C4-2B (cell line): Measurements from ENCODE around the gene IRGC.

Experiments
- CTCF ChIP-seq: fragments of 450-650 bp; conservative IDR thresholded peaks from 2 replicates; pipeline ENCODE4 v1.5.1; 2017; ENCODE audit warnings: mild to moderate bottlenecking
- ZFX ChIP-seq: fragments of 450-650 bp; IDR thresholded peaks from 2 replicates; pipeline ENCODE4 v1.6.1; 2017

DNA sequence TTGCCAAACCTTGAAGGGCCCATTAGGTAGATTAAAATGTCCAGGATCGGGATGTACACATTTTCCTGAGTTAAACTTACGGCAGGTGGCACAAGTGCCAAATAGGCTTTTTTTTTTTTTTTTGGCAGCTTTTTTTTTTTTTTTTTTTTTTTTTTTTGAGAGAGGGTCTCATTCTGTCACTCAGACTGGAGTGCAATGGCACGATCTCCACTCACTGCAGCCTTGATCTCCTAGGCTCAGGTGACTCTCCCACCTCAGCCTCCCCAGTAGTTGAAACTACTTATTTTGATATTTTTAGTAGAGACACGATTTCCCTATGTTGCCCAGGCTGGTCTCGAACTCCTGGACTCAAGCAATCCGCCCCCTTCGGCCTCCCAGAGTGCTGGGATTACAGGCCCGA lies 9.0 kb downstream of the IRGC start:
- TF ChIP-seq CTCF: no peak
- TF ChIP-seq ZFX: no peak
